HG03139 (cell line): ENCODE data around the gene RAB3IL1.
A peak's percentile ranks its signal among the peaks of the same experiment; 100 is the strongest.

Experiments
- ATAC-seq: cut with Tn5 transposase; IDR thresholded peaks from one replicate; pipeline ENCODE4 v1.9.1; 2021; ENCODE audit not compliant: unreplicated experiment

Gene RAB3IL1

DNA sequence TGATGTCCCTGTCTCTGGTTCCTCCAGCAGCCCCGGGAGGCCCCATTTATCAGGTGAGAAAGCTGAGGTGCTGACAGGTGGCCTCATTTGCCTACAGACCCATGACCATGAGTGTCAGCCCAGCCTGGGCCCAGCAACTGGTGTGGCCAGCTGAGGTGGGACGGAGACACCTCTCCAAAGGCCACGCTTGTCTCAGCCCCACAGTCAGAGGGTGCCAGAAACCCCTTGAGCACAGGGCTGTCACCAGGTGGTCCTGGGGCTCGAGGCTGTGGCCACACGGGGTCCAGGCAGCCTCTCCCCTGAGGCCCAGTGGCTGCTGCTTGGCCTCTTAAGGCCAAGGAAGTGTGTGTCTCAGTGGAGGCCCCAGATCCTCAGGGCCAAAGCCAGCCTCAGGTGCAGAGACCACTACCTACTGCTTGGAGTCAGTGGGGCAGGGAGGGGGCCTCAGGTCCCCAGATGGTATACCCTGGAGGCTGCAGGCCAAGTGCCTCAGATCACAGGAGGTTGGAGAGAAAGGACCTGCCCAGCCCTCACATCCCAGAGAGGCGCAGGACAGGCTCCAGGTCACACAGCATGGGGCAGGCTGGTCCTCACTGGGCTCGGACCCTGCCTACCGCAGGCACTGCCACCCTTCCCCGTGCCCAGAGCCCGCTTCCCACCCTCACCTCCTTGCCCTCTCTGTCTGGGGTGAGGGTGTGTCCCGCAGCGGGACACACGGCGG, 11.4 kb downstream of the RAB3IL1 start:
- ATAC-seq, result no peak

DNA sequence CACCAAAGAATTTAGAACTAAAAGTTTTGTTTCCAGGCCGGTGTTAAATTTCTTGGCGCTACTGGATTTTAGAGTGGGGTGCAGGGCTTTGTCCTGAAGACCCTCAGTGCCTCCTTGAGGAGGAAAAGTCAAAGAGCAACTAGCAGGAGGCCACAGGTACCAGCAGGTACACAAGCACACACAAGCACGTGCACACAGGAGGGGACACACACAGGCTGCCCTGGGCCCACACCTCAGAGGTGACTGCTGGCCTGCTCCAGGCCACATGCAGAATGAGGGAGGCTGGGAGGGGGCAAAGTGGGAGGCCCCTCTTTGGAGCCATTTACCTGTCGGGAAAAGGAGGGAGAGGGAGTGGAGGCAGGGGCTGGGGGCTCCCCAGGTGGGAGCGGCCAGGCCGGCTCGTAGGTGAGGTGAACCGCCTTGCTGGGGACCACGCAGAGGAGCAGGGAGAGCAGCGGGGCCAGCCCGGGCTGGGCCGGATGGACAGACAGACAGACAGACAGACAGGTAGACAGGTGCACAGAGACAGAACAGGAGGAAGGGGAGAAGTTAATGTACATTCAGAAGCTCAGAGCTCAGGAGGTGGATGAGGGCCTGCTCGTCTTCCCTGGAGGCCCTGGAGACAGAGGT, 12.2 kb downstream of the RAB3IL1 start:
- ATAC-seq, result no peak

DNA sequence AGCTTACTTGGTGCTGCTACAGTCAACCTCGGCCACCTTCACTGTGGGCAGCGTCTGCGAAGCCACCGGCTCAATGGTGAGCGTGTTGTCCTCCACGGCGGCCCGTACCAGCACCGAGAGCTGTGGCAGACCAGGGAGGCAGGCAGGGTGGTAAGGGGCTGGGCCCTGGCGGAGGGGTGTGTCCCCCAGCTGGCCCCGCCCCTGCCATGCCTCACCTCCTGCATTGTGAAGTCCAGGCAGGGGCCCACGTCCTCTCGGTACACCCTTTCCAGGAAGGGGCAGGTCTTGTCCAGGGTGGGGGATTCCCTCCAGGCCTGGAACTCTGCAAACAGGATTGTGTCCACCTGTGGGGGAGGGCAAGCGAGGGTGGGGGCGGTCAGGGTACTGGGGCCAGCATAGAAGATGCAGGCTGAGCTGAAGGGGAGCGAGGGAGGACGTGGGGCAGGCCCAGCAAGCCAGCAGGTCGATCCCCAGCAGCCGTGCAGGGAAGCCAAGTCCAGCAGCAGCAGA, 12.8 kb downstream of the RAB3IL1 start:
- no peak for ATAC-seq

DNA sequence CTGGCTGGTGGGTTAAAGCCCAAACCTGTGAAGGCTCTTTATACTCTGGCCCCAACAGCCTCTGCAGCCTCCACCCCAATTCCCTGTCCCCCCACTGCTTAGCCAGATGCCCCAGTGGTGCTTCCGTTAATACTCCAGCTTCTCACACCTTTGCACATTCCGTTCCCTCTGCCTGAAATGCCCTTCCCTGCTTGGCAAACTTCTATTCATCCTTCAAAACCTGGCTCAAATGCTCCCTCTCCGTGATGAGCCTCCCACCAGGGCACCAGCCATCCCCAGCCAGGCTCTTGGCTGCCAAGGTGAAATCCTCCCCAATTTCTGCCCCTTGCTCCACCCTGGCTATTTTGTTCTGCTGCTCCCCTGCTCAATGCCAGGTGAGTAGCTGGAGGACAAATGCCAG, 13.5 kb downstream of the RAB3IL1 start:
- no peak for ATAC-seq

DNA sequence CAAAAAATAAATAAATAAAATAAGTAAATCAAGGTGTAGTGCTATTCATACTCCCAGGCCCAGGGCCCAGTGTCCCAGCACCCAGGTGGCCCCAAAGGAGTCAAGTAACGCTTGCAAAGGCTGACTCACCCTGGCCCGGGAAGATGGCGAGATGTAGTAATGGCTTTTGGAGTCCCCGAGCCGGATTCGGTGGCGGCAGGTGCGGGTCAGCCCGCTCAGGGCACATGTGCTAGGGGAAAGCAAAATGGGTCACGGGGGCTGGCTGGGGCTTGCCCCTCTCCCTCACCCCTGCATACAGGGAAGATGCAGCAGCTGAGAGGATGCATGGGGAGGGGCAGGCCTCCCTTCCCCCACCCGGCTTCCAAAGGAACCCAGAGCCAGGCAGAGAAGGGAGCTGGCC, 15.1 kb downstream of the RAB3IL1 start:
- no peak for ATAC-seq

DNA sequence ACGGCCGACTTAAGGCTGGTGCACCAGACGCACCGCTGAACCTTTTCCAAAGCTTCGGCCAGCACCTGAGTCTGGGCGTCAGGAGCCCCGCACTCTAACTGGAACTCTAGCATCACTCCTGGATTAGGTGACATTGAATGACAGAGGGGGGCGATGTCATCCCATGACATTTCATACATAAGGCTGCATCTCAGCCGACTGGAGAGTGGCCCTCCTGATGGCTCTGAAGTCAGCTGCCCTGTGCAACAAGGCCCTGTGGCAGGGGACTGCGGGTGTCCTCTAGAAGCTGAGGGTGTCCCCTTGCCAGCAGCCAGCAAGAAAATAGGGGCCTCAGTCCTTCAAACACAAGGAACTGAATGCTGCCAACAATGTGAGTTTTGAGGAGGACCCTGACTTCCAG, 16.0 kb downstream of the RAB3IL1 start:
- no peak for ATAC-seq

DNA sequence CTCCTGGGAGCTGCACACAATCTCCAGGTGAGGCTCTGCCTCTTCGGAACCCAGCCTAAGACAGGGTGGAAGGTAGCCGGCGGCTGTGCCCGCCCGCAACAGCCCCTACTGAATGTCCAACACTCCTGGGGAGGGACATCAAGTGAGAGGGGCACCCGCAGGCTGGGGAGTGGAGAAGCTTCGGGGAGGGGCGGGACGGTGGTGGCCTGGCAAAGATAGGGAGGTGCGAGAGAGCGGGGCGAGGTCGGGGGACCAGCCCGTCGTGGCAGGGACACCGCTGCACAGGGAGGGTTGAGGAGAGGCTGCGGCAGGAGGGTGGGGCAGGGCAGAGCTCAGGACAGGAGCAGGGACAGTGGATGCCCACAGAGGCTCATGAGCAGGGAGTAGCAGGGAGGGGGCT, 17.1 kb downstream of the RAB3IL1 start:
- no peak for ATAC-seq

DNA sequence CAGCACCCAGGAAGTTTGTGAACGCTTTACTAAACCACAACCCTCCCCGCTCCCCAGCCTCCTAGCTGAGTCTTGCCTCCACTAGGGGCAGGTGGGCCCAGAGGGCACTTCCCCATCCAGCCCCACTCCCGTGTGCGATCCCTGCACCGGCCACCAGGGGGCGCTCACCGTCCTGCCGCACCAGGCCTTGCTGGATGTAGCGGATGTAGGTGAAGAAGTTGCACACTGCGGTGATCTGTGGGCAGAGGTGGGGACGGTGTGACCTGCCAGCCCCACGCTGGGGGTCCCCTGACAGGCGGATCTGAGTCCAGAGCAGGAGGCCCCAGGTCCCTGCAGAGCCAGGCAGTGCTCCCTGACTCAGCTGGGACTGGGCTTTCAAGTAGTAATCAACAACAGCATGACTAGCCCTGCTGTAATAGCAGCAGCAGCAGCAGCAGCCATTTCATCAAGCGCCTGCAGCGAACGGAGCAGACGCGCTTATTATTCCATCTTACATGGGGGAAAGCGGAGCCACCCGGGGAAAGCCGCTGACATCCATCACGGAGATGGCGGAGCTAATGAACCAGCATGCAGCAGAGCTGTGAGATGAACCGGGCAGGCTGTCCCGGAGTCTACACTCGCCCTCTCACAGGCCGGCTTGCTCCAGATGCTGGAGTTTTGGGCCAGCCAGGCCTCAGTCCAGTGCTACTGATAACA, 18.1 kb downstream of the RAB3IL1 start:
- ATAC-seq, result peak; percentile 65

DNA sequence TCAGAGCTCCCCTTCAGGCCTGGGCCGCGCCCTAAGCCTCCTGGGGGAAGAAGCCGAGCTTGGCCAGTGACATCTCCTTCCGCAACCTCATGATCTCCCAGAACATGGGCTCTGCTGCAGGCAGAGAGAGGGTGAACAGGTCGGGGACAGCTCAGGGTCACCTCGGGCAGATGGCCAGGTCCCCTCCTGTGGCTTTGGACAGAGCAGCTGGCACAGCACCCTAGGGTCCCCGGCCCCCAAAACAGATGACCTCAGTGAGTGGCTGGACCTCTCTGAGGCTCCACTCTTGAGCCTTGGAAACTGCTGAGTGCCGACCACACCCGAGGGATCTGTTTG, 19.2 kb downstream of the RAB3IL1 start:
- ATAC-seq, result no peak

DNA sequence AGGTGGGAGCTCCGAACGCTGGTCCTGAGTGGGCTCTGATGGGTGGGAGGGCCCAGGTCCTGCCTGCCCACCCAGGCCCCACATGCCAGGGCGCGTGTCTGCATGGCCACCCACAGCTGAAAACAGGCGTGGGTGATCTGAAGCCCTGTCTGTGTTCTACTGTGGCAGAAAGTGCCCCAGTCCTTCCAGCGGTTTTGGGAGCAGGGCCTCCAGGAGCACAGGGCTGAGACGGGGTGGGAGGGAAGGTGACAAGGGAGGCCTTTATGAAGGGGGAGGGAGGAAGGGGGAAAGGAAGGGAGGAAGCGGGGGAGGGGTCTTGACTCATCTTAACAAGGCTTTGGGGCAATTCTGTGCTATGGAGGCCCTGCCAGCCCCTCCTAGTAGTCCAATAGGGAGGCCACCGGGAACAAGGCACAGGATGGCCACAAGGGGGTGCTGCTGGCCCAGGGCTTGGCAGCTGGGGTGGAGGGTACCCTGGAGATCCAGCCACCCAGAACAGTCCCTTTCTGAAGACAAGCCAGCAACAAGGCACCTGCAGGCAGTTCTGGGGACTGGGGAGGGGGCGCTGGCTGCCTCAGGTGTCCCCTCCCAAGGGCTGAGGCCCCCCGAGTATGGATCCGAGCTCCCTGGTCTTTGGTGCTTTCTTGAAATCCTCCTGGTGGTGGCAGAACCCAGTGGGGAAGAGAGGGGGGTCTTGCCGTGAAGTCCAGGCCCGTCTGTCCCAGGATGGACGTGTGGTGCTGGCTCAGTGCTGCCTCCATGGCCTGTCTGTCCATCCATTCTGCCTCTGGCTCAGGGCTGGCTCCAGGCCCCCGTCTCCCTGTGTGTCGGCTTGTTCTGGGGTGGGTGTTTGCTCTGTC, 19.7 kb downstream of the RAB3IL1 start:
- ATAC-seq, result no peak

DNA sequence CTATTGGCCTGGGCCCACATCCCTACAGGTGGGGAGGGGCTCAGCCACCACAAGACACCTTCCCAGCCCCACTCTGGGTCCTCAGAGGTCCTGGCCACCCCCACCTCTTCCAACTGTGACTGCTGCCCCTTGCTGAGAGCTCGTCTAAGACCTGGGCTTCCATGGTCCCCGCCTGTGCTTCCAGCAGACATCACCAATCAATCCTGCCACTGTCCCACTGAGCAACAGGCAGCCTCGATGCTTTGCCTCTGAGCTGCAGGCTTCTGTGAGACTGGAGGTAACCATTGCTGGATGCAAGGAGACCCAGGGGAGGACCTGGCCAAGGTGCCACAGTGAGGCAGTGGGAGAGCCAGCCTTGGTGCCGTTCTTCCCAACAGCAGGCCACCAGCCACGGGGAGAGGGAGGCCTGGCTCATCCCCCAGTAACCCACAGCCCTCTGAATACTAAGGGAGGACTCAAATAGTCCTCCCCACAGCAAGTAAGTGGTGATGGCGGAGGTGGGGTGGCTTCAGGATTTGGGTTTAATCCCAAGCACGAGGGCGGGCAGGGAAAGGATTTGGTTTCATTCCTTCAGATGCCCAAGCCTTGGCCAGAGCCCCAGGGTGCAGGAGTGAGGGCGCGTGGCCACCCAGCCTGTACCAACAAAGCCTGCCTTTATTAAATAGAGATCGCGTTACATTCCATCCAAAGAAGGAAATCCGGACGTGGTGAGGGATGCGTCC, 20.5 kb downstream of the RAB3IL1 start:
- ATAC-seq, result no peak

DNA sequence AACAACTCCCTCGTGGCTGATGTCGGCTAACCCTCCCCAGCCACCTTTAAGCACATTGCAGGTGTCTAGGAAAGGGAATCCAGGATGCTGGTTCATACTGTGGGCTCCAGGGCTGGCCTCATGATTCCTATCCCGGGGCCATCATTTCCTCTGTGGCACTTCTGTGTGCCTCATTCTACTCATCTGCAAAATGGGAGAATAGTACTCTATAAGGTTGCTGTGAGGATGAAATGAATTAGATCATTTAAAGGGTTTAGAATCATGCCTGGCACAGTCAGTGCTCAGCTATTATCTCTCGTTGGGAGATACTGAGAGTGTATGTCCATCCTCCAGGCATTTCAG, 21.7 kb downstream of the RAB3IL1 start:
- ATAC-seq, result no peak

DNA sequence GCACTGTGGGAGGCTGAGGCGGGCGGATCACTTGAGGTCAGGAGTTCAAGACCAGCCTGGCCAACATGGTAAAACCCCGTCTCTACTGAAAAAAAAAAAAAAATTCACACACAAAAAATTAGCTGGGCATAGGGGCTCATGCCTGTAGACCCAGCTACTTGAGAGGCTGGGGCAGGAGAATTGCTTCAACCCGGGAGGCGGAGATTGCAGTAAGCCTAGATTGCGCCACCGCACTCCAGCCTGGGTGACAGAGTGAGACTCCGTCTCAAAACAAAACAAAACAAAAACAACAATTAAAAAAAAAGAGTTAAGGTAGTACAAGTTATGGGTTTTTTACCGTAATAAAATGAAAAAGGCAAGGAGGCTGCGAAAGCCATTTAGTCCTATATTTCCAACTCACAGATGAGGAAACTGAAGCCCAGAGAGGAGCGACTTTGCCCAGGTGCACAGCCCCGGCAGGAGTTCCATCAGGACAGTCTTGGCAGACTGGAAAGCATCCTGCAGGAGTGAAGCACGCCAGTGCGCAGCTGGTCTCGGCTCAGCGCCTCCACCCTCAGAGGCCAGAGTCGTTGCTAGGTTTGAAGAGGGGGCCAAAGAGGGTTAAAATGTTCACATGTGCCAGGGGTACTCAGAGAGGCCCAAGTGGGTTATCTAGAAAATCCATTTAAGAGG, 22.2 kb downstream of the RAB3IL1 start:
- ATAC-seq, result no peak

DNA sequence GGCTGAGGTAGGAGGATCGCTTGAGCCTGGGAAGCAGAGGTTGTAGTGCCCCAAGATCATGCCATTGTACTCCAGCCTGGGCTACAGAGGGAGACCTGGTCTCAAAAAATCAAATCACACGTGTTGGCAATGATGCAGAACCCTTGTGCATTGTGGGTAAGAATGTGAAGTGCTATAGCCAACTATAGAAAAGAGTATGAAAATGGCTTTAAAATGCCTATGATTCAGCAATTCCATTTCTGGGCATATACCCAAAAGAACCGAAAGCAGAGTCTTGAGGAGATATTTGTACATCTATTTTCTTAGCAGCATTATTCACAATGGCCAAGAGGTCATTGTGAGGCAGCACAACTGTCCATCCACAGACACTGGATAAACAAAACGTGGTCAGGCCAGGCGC, 23.4 kb downstream of the RAB3IL1 start:
- no peak for ATAC-seq

DNA sequence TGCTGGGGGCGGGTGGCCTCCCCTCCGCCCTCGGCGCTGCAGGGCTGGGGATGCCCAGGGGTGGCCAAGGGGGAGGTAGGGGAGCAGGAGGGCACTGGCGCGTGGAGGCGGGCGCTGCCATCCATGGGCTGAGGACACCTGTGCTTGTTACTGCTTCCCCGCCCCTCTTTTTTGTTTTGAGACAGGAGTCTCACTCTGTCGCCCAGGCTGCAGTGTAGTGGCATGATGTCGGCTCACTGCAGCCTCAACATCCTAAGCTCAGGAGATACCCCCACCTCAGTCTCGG, 25.3 kb downstream of the RAB3IL1 start:
- ATAC-seq, result no peak

DNA sequence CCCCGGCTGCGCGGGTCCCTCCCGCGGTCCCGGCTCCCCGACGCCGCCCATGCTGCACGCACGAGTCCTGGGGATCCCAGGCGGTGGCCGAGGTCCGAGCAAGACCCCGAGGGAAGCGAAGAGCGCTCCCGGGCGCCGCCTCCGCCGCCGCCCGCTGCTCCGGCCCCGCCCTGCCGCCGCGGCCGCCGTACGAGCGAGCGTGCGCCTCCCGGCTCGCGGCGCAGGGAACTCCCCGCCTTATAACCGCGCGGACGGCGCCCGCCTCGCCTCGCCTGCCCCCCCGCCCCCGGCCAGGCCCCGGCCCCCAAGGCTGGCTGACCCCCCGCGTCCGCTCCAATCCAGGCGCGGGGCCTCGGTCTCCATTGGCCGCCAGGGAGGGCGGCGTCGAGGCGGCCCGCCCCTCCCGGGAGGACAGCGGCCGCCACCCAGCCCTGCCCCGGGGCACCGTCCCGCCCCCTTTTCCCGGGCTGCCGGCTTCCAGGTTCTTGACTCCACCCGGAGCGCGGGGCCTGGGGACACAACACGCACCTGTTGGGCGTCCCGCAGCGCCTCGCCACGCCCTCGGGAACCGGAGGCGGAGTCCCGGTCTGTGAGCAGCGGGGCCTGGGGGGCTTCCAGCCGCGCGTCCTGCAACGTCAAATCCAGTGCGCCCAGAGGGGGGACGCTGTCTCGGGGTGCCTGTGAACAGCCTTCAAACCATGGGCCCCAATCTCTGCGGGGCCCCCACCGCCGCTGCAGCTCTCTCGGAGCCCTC, 25.9 kb downstream of the RAB3IL1 start, which contains the start of gene FADS3:
Gene FADS3 (minus strand): TSS at position 215 of the 754 bp plus-strand sequence. CDS start 164 bp downstream, at position 51.
- ATAC-seq, result no peak

DNA sequence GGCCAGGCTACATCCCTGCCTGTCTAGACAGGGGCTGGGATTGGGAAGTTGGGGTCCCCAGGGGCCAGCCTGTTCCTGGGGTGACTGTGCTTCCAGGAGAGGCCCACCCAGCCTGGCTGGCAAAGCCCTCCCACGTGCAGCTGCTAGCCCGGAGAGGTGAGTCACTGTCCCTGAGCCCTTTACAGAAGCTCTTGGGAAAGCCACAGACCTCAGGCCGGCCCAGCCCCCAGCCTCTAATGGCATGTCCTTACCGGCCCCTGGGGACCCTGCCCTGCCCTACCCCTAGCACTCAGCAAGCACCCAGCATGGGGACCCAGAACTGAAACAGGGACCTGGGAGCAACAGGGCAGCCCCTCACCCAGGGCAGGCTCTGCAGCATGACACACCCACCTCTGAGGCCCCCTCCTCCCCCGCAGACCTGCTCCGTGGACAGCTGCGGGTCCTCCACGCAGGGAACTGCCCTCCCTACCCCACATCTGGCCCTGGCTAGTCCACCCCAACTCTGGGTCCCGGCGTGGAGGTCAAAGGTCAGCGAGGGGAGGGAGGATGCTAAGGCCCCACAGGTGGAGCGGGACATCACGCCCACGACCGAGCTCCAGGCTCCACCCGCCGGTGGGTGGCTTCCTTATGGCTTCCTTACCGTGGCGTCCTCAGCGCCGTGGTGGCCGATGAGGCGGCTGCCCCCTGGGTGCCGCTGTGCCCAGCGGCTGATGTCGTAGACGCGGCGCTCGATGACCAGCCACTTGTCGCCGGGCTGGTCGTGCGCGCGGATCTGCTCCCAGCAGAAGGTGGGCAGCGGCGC, 26.6 kb downstream of the RAB3IL1 start:
- ATAC-seq, result no peak

DNA sequence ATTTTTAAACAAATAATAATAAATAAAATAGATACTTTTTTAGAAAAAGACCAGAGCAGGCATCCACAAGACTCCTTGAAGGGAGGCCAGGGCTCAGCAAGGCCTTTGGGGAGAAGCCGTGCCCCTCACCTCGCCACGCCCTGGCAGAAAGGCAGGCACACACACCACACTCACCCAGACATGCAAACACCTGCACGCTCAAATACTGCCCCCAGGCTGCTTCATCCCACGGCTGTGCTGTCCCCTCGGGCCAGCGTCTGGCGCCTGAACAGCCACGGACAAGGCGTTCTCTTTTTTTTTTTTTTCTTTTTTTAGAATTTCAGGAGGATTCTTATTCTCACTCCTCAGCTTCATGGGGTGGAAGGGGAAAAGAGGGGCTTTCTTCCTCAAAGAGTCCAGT, 27.5 kb downstream of the RAB3IL1 start:
- no peak for ATAC-seq

DNA sequence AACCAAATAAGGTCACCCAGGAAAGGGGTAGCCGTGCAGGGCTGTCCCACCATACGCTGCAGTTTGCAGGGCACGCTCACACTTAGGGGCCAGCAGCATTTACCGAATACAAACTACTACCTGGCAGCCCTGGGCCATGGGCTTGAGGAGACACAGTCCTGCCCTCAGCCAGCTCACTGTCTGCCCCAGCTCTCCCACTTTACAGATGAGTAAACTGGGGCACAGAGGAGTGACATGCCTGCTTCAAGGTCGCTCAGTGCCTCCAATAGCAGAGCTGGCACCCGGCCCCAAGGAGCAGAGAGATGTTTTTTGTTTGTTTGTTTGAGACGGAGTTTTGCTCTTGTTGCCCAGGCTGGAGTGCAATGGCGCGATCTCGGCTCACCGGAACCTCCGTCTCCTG, 28.8 kb downstream of the RAB3IL1 start:
- ATAC-seq, result no peak
